HepG2 (cell line): ENCODE measurements around the gene THOC6. TPM values are rescaled to one million over a fixed set of nuclear protein-coding genes. Genes with fewer than 3 reads are reported as not detected.

Experiments used
- ATAC-seq: fragments of 200-7000 bp; cut with Tn5 transposase; 3 replicates; pipeline ENCODE4 v1.9.1; 2020; ENCODE audit warnings: mild to moderate bottlenecking, moderate library complexity
- BruUV-seq: library from RNA; stranded (reverse); fragments of 400-500 nt; replicated peaks from 2 replicates; lab custom pipeline; 2021; lab: Mats Ljungman, UMichigan
- CTCF ChIA-PET: fragments of 300-600 bp; formaldehyde crosslinking; extraction: SDS; loops from one replicate; lab custom pipeline; 2021; ENCODE audit warnings: low total read pairs, inconsistent platforms, low intra/inter-chr PET ratio; lab: Yijun Ruan, JAX
- POLR2A ChIA-PET: fragments of 350-600 bp; sonication (Branson Sonifier 250); formaldehyde crosslinking; loops from one replicate; lab custom pipeline; 2020; ENCODE audit warnings: antibody characterized with exemption, inconsistent platforms; lab: Yijun Ruan, JAX
- DNase-seq: peaks from one replicate; pipeline ENCODE4 v3.0.0-alpha.2; 2015; ENCODE audit warnings: low spot score
- FAIRE-seq: peaks from 3 replicates; lab custom pipeline; 2011; peaks lifted over from hg19 to GRCh38; lab: Jason Lieb, UNC
- H2AFZ ChIP-seq: one replicate; pipeline ENCODE4 v1.6.1; 2011; ENCODE audit warnings: low read length, inconsistent platforms
- H3K27ac ChIP-seq: fragments of 300-600 bp; 3 replicates; pipeline ENCODE4 v1.8.0; 2011; ENCODE audit warnings: mixed run types, mild to moderate bottlenecking, mixed read lengths, low read length, inconsistent platforms; ENCODE audit not compliant: insufficient read depth; ENCODE audit errors: extremely low read length
- H3K27me3 ChIP-seq, 2 experiments: fragments of 200-600 bp in 1 of 2; 2 replicates in 1 of 2; 3 replicates in 1 of 2; pipeline versions ENCODE4 v1.6.0 to v1.8.0; 2011; ENCODE audit warnings: low read length in 2 of 2, mild to moderate bottlenecking in 2 of 2, moderate library complexity in 2 of 2, inconsistent platforms in 1 of 2; ENCODE audit not compliant: insufficient read depth in 2 of 2, control insufficient read depth in 1 of 2
- H3K36me3 ChIP-seq, 2 experiments: fragments of 200-600 bp in 1 of 2; replicated peaks in 1 of 2; 2 replicates in 1 of 2; 3 replicates in 1 of 2; pipeline versions ENCODE4 v1.5.1 to v1.8.0; 2011; ENCODE audit warnings: low read length in 2 of 2, inconsistent platforms in 1 of 2; ENCODE audit not compliant: insufficient read depth in 2 of 2, control insufficient read depth in 1 of 2
- H3K4me1 ChIP-seq: 2 replicates; pipeline ENCODE4 v1.5.1; 2012; ENCODE audit warnings: low read length, inconsistent platforms; ENCODE audit not compliant: insufficient read depth
- H3K4me2 ChIP-seq: 2 replicates; pipeline ENCODE4 v1.6.0; 2011; ENCODE audit warnings: low read depth, low read length, inconsistent platforms
- H3K4me3 ChIP-seq, 3 experiments: fragments of 200-600 bp in 1 of 3; sonication (generic), shearing (Covaris generic) in 1 of 3; replicated peaks in 1 of 3; 2 replicates each; pipeline ENCODE4 v1.5.1; 2011 to 2016; ENCODE audit warnings: low read length in 3 of 3, inconsistent platforms in 2 of 3, low read depth in 2 of 3, mild to moderate bottlenecking in 2 of 3, control low read depth in 1 of 3, mixed read lengths in 1 of 3; ENCODE audit not compliant: insufficient read depth in 1 of 3
- H3K79me2 ChIP-seq: one replicate; pipeline ENCODE4 v1.6.1; 2011; ENCODE audit warnings: low read length, inconsistent platforms; ENCODE audit not compliant: insufficient read depth
- H3K9ac ChIP-seq: 2 replicates; pipeline ENCODE4 v1.6.0; 2011; ENCODE audit warnings: mild to moderate bottlenecking, low read depth, low read length, inconsistent platforms; ENCODE audit not compliant: insufficient read depth
- H3K9me3 ChIP-seq: 2 replicates; pipeline ENCODE4 v1.5.1; 2012; ENCODE audit warnings: mild to moderate bottlenecking, low read length
- H4K20me1 ChIP-seq: 2 replicates; pipeline ENCODE4 v1.6.0; 2011; ENCODE audit warnings: inconsistent platforms, mild to moderate bottlenecking, low read length, moderate library complexity; ENCODE audit not compliant: insufficient read depth
- HNRNPK ChIP-seq: fragments of 200-400 bp; formaldehyde crosslinking; IDR thresholded peaks from 2 replicates; pipeline ENCODE4 v1.6.1; 2018; ENCODE audit warnings: low read length, low read depth, moderate library complexity, mild to moderate bottlenecking; ENCODE audit not compliant: poor library complexity, severe bottlenecking
- ZBTB7A ChIP-seq: sonication (generic); formaldehyde crosslinking; IDR thresholded peaks from 2 replicates; pipeline ENCODE4 v1.8.0; 2022; ENCODE audit warnings: mild to moderate bottlenecking, missing genetic modification reagents
- ZNF121 ChIP-seq: sonication (generic); formaldehyde crosslinking; IDR thresholded peaks from 2 replicates; pipeline ENCODE4 v1.5.0; 2020; ENCODE audit warnings: mild to moderate bottlenecking, missing genetic modification reagents
- ZNF607 ChIP-seq: sonication (generic); formaldehyde crosslinking; IDR thresholded peaks from 2 replicates; pipeline ENCODE4 v1.5.1; 2020; ENCODE audit warnings: missing genetic modification reagents, mild to moderate bottlenecking, borderline replicate concordance
- WGBS: methylation state at CpG from one replicate; pipeline ENCODE4 v1.1.6; 2017; ENCODE audit warnings: low lambda C conversion rate; 5-methylcytosine and 5-hydroxymethylcytosine counted together
- in situ Hi-C: cut with HindIII; loops from 2 replicates; pipeline ENCODE4 v1.10.0; 2017; ENCODE audit warnings: low pct_unique_long_range_greater_than_20kb; ENCODE audit not compliant: extremely low pct_ligation_motif_present
- intact Hi-C: fragments of 100-400 bp; cut with micrococcal nuclease; formaldehyde crosslinking; loops from one replicate; pipeline ENCODE4 v1.10.0; 2022; ENCODE audit not compliant: unreplicated experiment
- polyA plus RNA-seq, 8 experiments: library from polyadenylated mRNA; depleted of rRNA in 3 of 8; stranded (reverse) in 7 of 8; unstranded in 1 of 8; fragments of >200 nt; fragmentation: Illumina TruSeq in 4 of 8; extraction: Trizol in 4 of 8; gene quantifications; 2 replicates each; pipeline versions ENCODE4 v1.2.1 to v1.2.3, GENCODE V29; 2011 to 2016; ENCODE audit warnings: low read depth in 4 of 8, missing spikeins in 1 of 8, mixed read lengths in 1 of 8; ENCODE audit not compliant: insufficient read depth in 1 of 8
- total RNA-seq, 5 experiments: library from RNA; depleted of rRNA; stranded (reverse); fragments of >200 nt; fragmentation: Illumina TruSeq; extraction: Trizol; gene quantifications; 2 replicates each; pipeline ENCODE4 v1.2.3, GENCODE V29; 2016; ENCODE audit warnings: low read depth in 1 of 5
- TF ChIP-seq, protein P1 (sequence below): sonication (generic); formaldehyde crosslinking; IDR thresholded peaks from 2 replicates; pipeline ENCODE4 v1.4.0; 2020; ENCODE audit warnings: missing genetic modification reagents
- TF ChIP-seq, protein P2 (sequence below): sonication (generic); formaldehyde crosslinking; IDR thresholded peaks from 2 replicates; pipeline ENCODE4 v1.4.0; 2020; ENCODE audit warnings: missing genetic modification reagents, borderline replicate concordance

The THOC6 gene
- total and polyA plus RNA-seq, 2 of the 13 experiments (the other 11 are each of a cell fraction or from before 2014, with no cell fraction given) = 32.1 to 37.0 TPM

DNA sequence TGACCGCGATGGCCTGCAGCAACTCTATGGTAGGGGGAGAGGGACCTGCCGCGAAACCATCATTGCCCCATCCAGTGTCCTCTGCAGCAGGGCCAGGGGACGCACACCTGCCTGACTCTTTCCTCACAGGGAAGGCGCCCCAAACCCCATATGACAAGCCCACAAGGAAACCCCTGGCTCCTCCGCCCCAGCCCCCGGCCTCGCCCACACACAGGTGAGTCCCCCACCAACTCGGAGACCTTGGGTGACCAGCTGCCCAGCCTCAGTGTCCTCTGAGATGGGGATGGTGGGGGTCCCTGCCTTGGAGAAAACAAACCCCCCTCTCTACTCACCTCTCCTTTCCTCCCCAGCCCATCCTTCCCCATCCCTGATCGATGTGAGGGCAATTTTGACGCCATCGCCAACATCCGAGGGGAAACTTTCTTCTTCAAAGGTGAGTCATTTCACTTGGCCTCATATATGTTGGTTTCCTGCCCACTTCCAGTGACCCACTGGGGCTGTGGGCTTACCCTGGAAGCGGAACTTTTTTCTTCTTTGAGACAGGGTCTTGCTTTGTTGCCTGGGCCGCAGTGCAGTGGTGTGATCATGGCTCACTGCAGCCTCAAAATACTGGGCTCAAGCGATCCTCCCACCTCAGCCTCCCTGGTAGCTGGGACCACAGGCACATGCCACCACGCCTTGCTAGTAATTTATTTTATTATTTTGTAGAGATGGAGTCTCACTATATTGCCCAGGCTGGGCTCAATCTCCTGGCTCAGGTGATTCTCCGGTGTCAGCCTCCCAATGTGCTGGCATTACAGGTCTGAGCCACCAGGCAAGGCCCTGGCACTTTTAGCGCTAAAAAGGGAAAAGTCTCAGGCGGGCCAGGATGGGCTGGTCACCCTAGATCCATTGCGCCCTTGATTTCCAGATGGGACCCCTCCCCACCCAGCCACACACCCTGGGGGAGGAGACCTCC, 33.6 kb downstream of the THOC6 start:
- CTCF ChIA-PET = no interaction called here
- Histone ChIP-seq H3K4me2 (peak overlapping the region; percentile 99), H3K27ac (no peak overlapping the region), H3K9me3 (no peaks in the 10 kb centered on the region), H3K79me2 (no peaks in the 10 kb centered on the region), H4K20me1 (no peaks in the 10 kb centered on the region), H3K27me3 (no peaks in the 10 kb centered on the region), H3K4me3 (peak overlapping the region in 2 of 3 experiments; percentile 90 to 91; a peak in 3 of 6 replicates), H3K4me1 (peaks cover 14% of the 10 kb centered on the region), H3K36me3 (no peaks in the 10 kb centered on the region), H3K9ac (peak overlapping the region; percentile 46; the same call in 1 of the 2 replicates), H2AFZ (no peak overlapping the region)
- no peak for FAIRE-seq
- WGBS = 94% methylated on average over 18 of the region's 22 CpGs
- BruUV-seq = TSS peak; percentile 68
- no peak for DNase-seq
- in situ Hi-C loops (no loop called here), intact Hi-C loops (loop anchor here (2.0 kb wide), 2 partner anchors 43 to 71 kb away; no protein-coding TSS in a partner anchor)
- POLR2A ChIA-PET = interaction anchor here (1.3 to 3.0 kb wide), 3 partner anchors 30 to 72 kb away, joined by 3 to 30 read pairs (median 17); partner anchors contain the start of genes HCFC1R1 and THOC6
- ATAC-seq = no peak
- TF ChIP-seq ZBTB7A = no peak
- no peak for TF ChIP-seq ZNF607
- TF ChIP-seq ZNF121 (CRISPR knock-in tag) = 0 out of 2 replicates have a peak, but pooled peaks have one; percentile 18

DNA sequence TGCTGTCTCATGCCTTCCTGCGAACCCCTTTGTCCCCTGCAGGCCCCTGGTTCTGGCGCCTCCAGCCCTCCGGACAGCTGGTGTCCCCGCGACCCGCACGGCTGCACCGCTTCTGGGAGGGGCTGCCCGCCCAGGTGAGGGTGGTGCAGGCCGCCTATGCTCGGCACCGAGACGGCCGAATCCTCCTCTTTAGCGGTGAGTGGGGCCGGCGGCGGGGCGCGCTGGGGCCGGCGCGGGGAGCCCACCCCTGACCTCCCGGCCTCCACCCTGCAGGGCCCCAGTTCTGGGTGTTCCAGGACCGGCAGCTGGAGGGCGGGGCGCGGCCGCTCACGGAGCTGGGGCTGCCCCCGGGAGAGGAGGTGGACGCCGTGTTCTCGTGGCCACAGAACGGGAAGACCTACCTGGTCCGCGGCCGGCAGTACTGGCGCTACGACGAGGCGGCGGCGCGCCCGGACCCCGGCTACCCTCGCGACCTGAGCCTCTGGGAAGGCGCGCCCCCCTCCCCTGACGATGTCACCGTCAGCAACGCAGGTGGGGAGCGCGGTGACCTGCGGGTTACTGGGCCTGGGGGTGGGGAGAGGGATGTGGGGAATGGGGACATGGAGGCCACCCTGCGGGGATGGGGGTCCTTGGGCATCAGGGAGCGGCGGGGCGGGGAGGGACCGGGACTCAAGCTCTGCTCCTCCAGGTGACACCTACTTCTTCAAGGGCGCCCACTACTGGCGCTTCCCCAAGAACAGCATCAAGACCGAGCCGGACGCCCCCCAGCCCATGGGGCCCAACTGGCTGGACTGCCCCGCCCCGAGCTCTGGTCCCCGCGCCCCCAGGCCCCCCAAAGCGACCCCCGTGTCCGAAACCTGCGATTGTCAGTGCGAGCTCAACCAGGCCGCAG, 34.5 kb downstream of the THOC6 start:
- no peak for FAIRE-seq
- Histone ChIP-seq H3K4me2 (peak overlapping the region; percentile 99), H3K27me3 (no peaks in the 10 kb centered on the region), H3K4me3 (peak overlapping the region; percentile 74 to 91 (median 90)), H3K9me3 (no peaks in the 10 kb centered on the region), H3K36me3 (no peaks in the 10 kb centered on the region), H3K27ac (no peak overlapping the region), H2AFZ (no peak overlapping the region), H4K20me1 (no peaks in the 10 kb centered on the region), H3K9ac (peak overlapping the region; percentile 81), H3K79me2 (no peaks in the 10 kb centered on the region), H3K4me1 (peaks cover 14% of the 10 kb centered on the region)
- ChIA-PET CTCF (interaction anchor here (1.2 to 1.6 kb wide), 3 partner anchors 29 to 43 kb away, joined by 5 to 8 read pairs (median 7); no protein-coding TSS in a partner anchor), POLR2A (interaction anchor here (1.0 to 3.0 kb wide), 13 partner anchors 9 to 71 kb away, joined by 3 to 30 read pairs (median 3); partner anchors contain the start of genes HCFC1R1, THOC6, TNFRSF12A and ZNF205)
- ATAC-seq = peak; percentile 12
- in situ Hi-C loops = no loop called here
- peak; percentile 36 for DNase-seq
- no TSS peak for BruUV-seq
- intact Hi-C loops = loop anchor here (1.0 to 2.0 kb wide), 3 partner anchors 29 to 70 kb away; no protein-coding TSS in a partner anchor
- WGBS = 35% methylated on average over 4 of the region's 77 CpGs
- TF ChIP-seq, protein P1, sequence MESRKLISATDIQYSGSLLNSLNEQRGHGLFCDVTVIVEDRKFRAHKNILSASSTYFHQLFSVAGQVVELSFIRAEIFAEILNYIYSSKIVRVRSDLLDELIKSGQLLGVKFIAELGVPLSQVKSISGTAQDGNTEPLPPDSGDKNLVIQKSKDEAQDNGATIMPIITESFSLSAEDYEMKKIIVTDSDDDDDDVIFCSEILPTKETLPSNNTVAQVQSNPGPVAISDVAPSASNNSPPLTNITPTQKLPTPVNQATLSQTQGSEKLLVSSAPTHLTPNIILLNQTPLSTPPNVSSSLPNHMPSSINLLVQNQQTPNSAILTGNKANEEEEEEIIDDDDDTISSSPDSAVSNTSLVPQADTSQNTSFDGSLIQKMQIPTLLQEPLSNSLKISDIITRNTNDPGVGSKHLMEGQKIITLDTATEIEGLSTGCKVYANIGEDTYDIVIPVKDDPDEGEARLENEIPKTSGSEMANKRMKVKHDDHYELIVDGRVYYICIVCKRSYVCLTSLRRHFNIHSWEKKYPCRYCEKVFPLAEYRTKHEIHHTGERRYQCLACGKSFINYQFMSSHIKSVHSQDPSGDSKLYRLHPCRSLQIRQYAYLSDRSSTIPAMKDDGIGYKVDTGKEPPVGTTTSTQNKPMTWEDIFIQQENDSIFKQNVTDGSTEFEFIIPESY = peak; percentile 68
- TF ChIP-seq HNRNPK = peak; percentile 85
- TF ChIP-seq, protein P2, sequence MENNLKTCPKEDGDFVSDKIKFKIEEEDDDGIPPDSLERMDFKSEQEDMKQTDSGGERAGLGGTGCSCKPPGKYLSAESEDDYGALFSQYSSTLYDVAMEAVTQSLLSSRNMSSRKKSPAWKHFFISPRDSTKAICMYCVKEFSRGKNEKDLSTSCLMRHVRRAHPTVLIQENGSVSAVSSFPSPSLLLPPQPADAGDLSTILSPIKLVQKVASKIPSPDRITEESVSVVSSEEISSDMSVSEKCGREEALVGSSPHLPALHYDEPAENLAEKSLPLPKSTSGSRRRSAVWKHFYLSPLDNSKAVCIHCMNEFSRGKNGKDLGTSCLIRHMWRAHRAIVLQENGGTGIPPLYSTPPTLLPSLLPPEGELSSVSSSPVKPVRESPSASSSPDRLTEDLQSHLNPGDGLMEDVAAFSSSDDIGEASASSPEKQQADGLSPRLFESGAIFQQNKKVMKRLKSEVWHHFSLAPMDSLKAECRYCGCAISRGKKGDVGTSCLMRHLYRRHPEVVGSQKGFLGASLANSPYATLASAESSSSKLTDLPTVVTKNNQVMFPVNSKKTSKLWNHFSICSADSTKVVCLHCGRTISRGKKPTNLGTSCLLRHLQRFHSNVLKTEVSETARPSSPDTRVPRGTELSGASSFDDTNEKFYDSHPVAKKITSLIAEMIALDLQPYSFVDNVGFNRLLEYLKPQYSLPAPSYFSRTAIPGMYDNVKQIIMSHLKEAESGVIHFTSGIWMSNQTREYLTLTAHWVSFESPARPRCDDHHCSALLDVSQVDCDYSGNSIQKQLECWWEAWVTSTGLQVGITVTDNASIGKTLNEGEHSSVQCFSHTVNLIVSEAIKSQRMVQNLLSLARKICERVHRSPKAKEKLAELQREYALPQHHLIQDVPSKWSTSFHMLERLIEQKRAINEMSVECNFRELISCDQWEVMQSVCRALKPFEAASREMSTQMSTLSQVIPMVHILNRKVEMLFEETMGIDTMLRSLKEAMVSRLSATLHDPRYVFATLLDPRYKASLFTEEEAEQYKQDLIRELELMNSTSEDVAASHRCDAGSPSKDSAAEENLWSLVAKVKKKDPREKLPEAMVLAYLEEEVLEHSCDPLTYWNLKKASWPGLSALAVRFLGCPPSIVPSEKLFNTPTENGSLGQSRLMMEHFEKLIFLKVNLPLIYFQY = no peak
